HG03565 (cell line): ENCODE data around the gene TMEM178B.
"Not testable (repeated sequence)": the region's sequence is repeated elsewhere in the genome, so short reads cannot be mapped to it uniquely, and the experiment has no call there.

Experiments
- ATAC-seq: cut with Tn5 transposase; IDR thresholded peaks from one replicate; pipeline ENCODE4 v1.9.1; 2021; ENCODE audit warnings: mild to moderate bottlenecking, moderate library complexity; ENCODE audit not compliant: unreplicated experiment

Gene TMEM178B

GRCh38 chr7:141301544-141301943 is 227.7 kb downstream of the TMEM178B start:
- no peak for ATAC-seq

GRCh38 chr7:141302617-141303016 is 228.8 kb downstream of the TMEM178B start:
- no peak for ATAC-seq

DNA sequence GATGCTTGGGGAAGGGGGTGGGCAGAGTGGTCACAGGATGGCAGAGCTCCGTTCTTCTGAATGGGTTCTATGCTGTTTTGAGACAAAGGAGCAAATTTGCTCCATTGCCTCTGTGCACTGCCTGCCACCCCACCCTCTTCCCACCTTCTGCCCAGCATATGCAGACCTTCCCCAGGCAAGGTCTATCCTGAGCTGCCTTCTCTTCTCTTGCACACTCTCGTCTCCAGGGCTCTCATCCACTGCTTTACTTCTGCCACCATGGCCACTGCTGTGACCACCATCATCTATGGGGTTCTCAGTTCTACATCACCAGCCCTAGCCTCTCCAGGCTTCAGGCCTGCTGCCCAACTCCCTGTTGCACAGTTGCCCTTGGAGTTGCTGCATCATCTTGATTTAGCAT is 230.4 kb downstream of the TMEM178B start:
- ATAC-seq, result no peak

DNA sequence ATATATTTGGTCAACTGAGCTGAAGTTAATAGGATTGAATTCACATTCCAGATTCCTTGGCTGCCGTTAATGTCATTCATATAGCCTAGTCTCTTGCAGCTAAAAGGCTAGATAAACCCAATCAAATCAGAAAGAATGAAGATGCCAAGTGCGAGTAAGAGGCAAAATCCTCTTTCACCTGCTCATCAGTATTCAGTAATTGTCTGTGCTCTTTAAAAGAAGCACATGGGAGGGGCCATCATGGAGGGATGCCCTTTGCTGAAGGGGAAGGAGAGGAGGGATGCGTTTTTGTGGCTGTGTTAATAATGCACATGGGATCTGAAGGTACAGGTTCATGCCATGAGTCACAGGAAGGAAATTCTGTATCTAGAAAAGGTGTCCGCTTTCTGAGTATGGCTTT is 232.2 kb downstream of the TMEM178B start:
- ATAC-seq, result no peak

GRCh38 chr7:141312395-141312794 is 238.5 kb downstream of the TMEM178B start:
- ATAC-seq, result no peak

DNA sequence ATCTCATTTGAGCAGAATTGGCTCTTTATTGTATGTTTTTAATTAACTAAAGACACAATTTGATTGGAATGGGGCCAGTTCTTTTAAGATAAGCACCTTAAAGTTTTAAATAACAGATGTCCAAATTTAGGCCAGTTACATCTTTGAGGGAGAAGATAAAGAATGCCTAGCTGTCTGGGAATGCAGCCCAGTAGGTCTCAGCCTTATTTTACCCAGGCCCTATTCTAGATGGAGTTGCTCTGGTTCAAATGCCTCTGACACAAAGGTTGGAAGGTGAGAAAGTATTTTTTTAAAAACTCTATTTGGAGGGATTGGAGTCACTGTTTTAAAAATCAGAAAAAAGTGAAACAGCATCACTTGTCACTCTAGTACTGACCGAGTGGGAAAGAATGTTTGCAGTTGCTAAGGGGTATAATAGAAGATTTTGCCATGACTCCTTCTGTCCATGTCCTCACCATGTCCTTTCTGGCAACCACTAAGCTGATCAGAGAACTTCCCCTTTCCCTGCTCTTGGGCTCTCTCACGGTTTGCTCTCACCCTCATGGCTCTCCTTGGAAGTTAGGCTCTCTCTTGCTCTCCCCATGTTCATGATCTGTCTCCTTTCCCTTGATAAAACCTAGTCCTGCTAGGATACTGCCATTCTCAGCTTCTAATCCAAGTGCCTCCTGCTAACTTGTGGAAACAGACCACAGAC is 239.1 kb downstream of the TMEM178B start:
- ATAC-seq, result no peak

- no peak for ATAC-seq
These were observed 240.0 kb downstream of the TMEM178B start for GRCh38 chr7:141313896-141314295.

GRCh38 chr7:141317033-141317585 is 243.2 kb downstream of the TMEM178B start:
- ATAC-seq, result no peak

GRCh38 chr7:141320287-141320686 is 246.4 kb downstream of the TMEM178B start:
- ATAC-seq, result no peak

DNA sequence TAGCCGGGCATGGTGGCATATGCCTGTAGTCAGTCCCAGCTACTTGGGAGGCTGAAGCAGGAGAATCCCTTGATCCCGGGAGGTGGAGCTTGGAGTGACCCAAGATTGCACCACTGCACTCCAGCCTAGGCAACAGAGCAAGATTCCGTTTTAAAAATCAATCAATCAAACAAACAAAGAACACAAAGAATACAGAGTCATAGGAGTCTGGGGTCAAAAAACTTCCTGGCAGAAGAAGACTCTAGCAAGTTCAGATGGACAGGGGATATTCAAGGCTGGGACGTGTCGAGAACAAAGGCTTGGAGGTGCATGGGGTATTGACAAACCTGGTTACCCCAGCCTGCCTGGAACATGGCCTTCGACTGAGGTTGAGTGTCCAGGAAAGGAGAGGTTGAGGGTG is 248.5 kb downstream of the TMEM178B start:
- ATAC-seq, result no peak

DNA sequence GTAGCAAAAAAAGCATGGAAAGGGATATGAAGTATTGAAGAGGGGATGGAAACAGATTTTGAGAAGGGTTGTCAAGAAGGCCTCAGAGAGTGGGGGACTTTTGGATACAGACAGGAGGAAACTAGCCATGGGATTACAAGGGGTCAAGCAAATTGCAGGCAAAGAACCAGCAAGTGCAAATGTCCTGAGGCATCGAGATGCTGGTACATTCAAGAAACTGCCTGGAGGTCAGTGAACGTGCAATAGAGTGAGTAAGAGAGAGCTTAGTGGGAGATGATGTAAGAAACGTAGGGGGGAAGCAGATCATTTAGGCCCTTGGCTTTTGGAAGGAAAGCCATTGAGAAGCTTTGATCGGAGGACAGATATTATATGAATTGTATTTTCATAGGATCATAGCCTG is 250.0 kb downstream of the TMEM178B start:
- ATAC-seq, result no peak

DNA sequence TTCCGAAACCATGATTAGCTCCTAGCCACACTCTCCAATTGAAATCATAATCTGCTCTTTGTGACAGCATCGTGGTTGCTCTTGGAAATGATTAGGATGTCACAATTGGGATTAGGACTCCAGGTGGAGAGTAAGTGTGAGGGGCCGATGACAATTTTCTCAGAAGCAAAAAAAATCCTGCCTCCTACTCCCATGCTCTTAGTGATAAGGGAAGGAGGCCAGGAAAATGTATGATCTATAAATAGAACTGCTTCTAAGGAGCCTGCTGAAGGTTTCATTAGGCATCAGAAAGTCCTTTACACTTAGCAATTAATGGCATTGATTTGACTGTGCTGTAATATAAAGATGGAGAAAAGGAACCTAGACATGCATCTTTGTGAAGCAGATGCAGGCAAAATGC is 251.0 kb downstream of the TMEM178B start:
- ATAC-seq, result no peak

DNA sequence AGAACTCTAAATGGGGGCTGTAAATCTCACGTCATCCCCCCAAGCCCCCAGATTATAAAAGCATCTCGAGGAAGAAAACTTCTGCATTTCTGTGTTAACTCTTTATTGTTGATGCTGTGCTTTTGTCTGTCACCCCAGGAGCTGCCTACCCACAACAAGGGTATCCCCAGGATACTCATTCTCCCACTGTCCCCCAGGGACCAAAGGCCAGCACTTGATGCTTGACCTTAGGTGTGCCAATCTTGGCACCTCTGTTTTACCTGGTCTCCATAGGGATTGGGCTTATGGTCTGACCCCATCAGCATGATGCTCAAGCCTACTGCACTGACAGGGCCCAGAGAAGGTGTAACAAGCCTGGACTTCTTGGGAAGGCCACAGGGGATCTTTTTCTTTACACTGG is 251.4 kb downstream of the TMEM178B start:
- no peak for ATAC-seq

DNA sequence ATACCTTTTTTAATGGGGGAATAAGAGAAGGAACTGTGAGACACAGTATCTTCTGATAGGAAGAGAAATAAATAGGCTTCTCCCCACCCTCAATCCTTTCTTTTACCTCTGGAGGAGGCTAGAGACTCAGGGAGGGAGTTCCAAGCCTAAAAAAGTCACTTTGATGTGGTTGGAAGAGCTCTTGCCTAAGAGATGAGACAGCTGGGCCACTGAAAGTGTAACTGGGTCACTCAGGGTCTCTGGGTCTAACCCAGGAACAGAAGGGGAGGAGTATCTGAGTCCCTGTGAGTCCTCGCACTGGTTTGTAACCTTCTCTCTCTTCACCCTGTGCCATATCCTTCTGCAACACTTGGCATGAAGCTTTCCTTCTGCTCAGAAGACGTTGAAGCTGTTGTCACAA is 254.4 kb downstream of the TMEM178B start:
- ATAC-seq, result no peak

- ATAC-seq, result not testable (repeated sequence)
These were observed 256.4 kb downstream of the TMEM178B start for GRCh38 chr7:141330285-141330684.

DNA sequence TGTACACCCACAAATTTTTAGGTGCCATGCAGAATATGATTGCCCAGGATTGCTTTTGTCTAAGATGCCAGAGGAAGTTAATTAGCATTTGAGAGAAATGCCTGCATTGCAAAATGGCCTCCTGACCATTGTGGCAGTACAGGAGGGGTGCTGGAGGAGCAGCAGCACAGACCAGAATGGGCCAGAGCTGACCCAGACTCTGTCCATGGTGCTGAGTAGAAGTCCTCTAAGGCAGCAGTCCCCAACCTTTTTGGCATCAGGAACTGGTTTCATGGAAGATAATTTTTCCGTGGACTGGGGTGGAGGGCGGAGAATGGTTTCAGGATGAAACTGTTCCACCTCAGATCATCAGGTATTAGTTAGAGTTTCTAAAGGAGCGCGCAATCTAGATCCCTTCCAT is 259.6 kb downstream of the TMEM178B start:
- no peak for ATAC-seq

DNA sequence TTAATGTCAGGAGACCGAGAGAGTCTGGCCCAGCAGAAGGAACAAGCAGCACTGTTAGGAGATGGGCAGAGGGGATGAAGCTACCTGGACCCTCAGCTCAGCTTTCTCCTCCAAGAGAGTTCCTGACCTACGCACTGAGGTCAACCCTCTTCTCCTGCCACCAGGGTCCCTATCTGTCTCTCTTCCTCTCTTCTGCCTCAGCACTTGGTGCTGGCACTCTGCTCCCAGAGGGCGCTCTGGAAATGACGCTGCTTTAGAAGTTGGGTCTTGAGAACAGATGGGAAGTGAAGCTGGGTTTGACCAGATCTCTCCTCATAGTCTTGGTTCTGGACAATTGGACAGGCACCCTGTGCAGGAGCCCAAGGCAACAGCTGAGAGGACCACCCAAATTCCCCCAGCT is 261.3 kb downstream of the TMEM178B start:
- no peak for ATAC-seq

GRCh38 chr7:141339603-141340002 is 265.7 kb downstream of the TMEM178B start:
- no peak for ATAC-seq

- ATAC-seq, result no peak
These were observed 267.1 kb downstream of the TMEM178B start for GRCh38 chr7:141340991-141341390.

DNA sequence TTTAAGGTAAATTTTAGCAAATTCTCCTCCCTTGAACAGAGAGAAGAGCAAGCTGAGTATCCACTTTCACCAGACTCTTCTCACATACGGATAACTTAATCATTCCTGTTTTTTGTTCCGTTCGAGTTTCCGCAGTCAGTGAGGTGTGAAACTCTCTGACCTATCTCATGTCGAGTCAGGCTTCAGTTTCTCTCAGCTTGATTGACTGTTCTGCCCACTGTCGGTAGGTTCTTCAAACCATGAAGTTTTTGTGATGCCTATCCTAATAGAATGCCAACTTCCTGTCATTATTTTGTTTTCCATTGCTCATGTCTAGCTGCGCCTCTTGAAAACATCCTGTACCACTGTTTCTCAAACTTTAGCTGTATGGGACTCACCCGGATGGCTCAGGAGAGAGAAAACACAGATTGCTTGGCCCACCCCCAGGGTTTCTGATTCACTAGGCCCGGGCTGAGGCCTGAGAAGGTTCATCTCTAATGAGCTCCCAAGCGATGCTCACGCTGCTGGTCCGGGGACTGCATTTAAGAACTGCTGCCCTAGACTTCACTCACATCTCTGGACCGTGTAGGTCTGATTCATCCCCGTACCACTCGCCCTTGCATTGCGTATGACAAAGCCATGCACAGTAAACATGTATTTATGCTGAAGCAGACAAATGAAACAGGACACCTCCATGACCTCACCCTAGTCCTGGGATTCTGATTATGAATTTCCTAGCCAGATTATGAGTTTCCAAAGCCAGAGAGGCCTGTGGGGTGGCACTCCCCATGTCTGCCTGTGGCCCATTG is 269.0 kb downstream of the TMEM178B start:
- no peak for ATAC-seq

DNA sequence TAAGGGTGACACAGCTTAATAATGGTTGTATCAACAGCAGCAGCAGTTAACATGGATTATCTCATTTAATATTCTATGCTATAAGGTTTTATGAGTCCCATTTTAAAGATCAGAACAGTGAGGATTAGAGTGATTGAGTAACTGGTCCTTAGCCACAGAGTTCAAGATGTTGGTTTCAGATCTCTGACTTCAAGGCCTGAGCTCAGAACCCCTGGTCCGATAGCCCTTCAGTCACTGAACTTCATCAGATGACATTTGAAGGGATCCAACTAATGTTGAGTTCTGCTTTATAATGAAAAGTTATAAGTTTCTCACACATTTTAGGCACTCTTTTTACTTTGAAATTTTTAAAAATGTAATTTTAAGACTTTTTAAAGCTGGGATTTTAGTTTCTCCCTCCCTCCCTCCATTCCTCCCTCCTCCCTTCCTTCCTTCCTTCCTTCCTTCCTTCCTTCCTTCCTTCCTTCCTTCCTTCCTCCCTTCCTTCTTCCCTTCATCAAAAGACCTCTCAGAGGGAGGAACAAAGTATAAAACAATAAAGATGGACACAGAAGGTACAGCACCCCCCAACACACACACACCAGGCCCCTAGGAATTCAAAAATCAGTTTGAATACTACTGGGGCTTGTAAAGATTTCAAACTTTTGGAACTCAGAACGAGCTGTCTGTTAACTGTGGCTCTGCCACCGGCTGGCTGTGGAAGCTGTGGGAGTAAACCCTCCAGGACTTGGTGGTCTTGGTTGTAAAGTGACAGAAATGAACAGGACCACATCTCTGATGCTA is 270.5 kb downstream of the TMEM178B start:
- ATAC-seq, result no peak
